Activated naive CD8-positive, alpha-beta T cell treated with anti-CD3 and anti-CD28 coated beads for 36 hours (primary cell): ENCODE measurements around the gene HOXC6. TPM values are rescaled to one million over a fixed set of nuclear protein-coding genes. Genes with fewer than 3 reads are reported as not detected.

Source experiments
- DNase-seq: peaks from one replicate; pipeline ENCODE4 v3.0.0; 2021
- H3K27ac Mint-ChIP-seq: one replicate; pipeline ENCODE4 v1.8.0; 2022; ENCODE audit warnings: mild to moderate bottlenecking, moderate library complexity, mixed read lengths
- H3K27me3 Mint-ChIP-seq: one replicate; pipeline ENCODE4 v1.8.0; 2022; ENCODE audit warnings: mild to moderate bottlenecking, mixed read lengths
- H3K36me3 Mint-ChIP-seq: one replicate; pipeline ENCODE4 v1.8.0; 2021; ENCODE audit warnings: mild to moderate bottlenecking, mixed read lengths
- H3K4me1 Mint-ChIP-seq: one replicate; pipeline ENCODE4 v1.8.0; 2021; ENCODE audit warnings: mixed read lengths
- H3K4me3 Mint-ChIP-seq: one replicate; pipeline ENCODE4 v1.8.0; 2022; ENCODE audit warnings: mild to moderate bottlenecking, moderate library complexity, mixed read lengths
- H3K9me3 Mint-ChIP-seq: one replicate; pipeline ENCODE4 v1.8.0; 2022; ENCODE audit warnings: mixed read lengths
- total RNA-seq, 2 experiments: library from RNA; stranded (reverse); gene quantifications; one replicate each; pipeline ENCODE4 v1.2.3, GENCODE V29; 2021

HOXC6 gene
- total RNA-seq, 2 experiments from 2014 or later: not detected

GRCh38 chr12:54042970-54043853 is 15.0 kb downstream of the HOXC6 start:
- H3K9me3 Mint-ChIP-seq: no peaks in the 10 kb centered on the region
- no peaks in the 10 kb centered on the region for H3K36me3 Mint-ChIP-seq
- DNase-seq: no peak
- peaks cover 95% of the 10 kb centered on the region for H3K27me3 Mint-ChIP-seq
- H3K4me3 Mint-ChIP-seq: no peak overlapping the region
- peaks cover 15% of the 10 kb centered on the region for H3K4me1 Mint-ChIP-seq
- no peak overlapping the region for H3K27ac Mint-ChIP-seq

DNA sequence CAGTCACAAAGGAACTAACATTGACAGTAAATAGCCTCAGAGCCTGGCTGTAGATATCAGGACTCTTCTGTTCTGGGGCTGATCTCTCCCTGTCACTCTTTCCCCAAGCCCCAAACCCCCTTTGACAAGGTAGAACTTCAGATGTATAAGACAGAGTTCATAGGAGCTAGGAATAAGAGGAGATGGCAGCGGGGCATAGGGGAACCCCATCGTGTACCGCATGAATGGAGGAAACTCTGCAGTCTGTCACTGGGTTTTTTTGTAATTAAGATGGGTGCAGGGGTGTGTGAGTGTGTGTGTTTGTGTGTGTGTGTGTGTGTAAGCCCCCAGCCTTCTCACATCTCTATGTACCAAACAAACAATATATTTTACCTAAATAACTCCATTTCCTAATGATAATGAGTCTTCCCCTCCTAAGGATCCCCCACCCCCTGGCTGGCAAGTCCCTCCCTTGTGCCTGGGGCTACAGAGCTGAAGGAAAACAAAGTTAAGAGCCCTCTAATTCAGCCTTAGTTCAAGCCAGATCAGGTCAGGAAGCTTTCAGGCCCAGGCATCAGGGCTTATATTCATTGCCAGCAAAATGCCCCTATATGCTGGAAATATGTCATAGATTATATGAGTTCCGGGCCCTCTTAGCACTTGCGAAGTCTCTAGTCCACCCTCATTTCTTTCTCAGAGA is 16.3 kb downstream of the HOXC6 start:
- DNase-seq: no peak
- H3K4me1 Mint-ChIP-seq: peaks cover 15% of the 10 kb centered on the region
- no peak overlapping the region for H3K27ac Mint-ChIP-seq
- H3K4me3 Mint-ChIP-seq: no peak overlapping the region
- no peaks in the 10 kb centered on the region for H3K9me3 Mint-ChIP-seq
- H3K36me3 Mint-ChIP-seq: no peaks in the 10 kb centered on the region
- peaks cover 95% of the 10 kb centered on the region for H3K27me3 Mint-ChIP-seq

DNA sequence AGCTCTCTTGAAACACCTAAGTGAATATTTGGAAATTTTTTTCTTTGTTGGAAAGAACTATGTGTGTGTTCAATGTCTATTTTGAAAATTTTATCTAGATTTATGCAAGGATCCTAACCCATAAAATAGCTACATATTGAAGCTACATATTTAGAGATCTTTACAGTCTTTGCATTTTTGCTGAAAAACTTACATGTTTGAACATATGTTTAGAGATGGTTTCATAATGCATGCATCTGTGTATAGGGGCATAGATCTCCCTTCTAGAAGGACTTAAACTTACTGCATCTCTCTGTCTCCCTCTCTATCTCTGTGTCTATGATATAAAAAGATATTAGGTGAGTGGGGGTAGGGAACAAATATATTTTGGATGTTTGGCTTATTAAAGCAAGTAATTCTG is 17.2 kb downstream of the HOXC6 start:
- Mint-ChIP-seq H3K9me3 (no peaks in the 10 kb centered on the region), H3K4me1 (peaks cover 22% of the 10 kb centered on the region), H3K27ac (no peak overlapping the region), H3K4me3 (no peak overlapping the region), H3K27me3 (peaks cover 95% of the 10 kb centered on the region), H3K36me3 (no peaks in the 10 kb centered on the region)
- DNase-seq: no peak

GRCh38 chr12:54045868-54046521 is 17.8 kb downstream of the HOXC6 start:
- no peaks in the 10 kb centered on the region for H3K36me3 Mint-ChIP-seq
- H3K4me1 Mint-ChIP-seq: peaks cover 22% of the 10 kb centered on the region
- H3K4me3 Mint-ChIP-seq: no peak overlapping the region
- DNase-seq: no peak
- peaks cover 97% of the 10 kb centered on the region for H3K27me3 Mint-ChIP-seq
- H3K27ac Mint-ChIP-seq: no peak overlapping the region
- no peaks in the 10 kb centered on the region for H3K9me3 Mint-ChIP-seq

DNA sequence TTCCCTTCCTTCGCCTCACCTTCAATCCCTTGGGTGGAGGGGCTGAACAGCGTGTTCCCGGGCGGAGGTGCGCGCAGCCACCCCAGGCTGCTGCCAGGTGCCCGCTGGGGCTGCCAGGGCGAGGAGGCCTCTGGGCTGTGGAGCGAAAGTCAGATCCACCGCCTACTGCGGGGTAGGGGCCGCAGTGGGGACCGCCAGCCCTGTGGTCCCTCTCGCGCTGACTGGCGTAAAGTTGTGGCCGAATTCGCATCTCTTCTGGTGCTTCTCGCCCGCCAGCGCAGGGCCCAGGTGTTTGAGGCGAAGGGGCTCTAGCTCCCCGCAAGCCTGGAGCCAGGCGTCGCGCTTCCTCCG is 18.5 kb downstream of the HOXC6 start:
- Mint-ChIP-seq H3K4me1 (peaks cover 28% of the 10 kb centered on the region), H3K9me3 (no peaks in the 10 kb centered on the region), H3K4me3 (peak overlapping the region; percentile 58), H3K27me3 (peaks cover 99% of the 10 kb centered on the region), H3K27ac (no peak overlapping the region), H3K36me3 (no peaks in the 10 kb centered on the region)
- no peak for DNase-seq

DNA sequence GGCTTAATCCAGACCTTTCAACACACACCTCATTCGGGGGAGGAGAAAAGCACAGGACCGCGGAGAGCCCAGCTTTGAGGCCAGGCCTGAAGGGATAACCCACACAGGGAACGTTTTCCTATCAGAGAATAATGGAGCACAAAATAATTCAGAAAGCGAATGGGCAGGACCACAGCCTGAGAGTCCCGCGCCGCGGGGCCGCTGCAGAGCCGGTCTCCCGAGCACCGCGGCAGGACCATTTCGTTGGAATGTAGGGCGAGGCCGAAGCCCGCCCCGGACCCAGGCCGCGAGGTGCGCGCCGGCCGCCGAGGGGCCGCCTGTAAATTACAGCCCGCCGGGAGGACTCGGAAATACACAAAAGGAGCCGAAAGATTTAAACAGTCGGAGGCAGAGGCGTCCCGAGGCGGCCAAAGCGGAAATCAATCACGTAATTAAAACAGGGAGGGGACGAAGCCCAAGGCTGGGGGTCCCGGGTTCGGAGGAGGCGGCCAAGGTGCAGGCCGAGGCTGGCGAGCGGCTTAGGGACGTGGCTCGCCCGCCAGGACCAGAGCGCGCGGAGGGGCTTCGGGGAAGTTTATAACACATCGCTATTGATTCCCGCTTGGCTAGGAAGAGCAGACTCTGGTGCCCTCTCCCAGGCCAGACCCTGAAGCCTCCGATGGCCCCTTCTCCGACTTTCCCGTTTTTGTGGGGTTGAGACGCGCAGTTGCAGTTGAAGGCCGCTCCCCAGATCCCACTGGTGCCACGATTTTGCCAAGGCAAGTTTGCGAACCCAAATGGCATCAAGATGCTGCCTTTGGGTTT is 19.1 kb downstream of the HOXC6 start:
- Mint-ChIP-seq H3K27ac (no peak overlapping the region), H3K4me1 (peaks cover 31% of the 10 kb centered on the region)

GRCh38 chr12:54047964-54048303 is 19.7 kb downstream of the HOXC6 start:
- peaks cover 34% of the 10 kb centered on the region for H3K4me1 Mint-ChIP-seq
- H3K9me3 Mint-ChIP-seq: no peaks in the 10 kb centered on the region
- DNase-seq: no peak
- H3K36me3 Mint-ChIP-seq: no peaks in the 10 kb centered on the region
- H3K27me3 Mint-ChIP-seq: peaks cover 100% of the 10 kb centered on the region
- no peak overlapping the region for H3K27ac Mint-ChIP-seq
- no peak overlapping the region for H3K4me3 Mint-ChIP-seq

More for the DNA sequence above, 19.1 kb downstream of the HOXC6 start:
- H3K36me3 Mint-ChIP-seq: no peaks in the 10 kb centered on the region
- peak overlapping the region; percentile 58 for H3K4me3 Mint-ChIP-seq
- DNase-seq: no peak
- no peaks in the 10 kb centered on the region for H3K9me3 Mint-ChIP-seq
- peaks cover 100% of the 10 kb centered on the region for H3K27me3 Mint-ChIP-seq

DNA sequence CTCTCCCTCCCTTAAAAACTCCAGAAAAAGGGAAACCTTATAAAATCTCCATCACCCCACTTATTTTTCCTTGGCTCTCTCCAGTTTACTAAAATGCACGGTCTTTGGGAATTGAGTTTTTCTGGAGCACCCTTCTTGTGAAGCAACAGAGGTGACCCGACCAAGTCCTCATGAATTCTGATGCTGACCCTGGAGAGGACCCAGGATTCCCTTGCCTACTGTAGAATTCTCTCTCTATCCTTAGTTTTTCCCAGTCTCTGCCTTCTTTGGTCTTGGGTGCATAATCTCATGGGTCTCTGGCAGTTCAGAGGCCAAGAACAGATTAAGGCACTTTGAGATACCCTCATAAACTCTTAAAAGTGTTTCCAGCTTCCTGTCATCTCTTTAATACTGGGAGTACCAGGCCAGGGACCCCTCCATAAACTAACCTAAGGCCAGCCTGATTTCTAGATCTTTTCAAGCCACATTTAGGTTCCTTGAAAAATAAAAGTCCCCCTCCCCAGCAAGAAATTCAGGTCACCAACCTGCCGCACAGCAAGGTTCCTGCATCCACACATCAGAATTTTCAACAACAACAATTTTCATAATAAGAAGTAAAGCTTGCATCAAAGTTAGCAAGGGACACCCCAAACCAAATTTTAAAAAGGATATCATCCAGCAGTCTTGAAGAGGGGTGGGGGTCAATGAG is 20.3 kb downstream of the HOXC6 start:
- H3K4me1 Mint-ChIP-seq: peaks cover 37% of the 10 kb centered on the region
- no peak overlapping the region for H3K27ac Mint-ChIP-seq
- no peak overlapping the region for H3K4me3 Mint-ChIP-seq
- H3K9me3 Mint-ChIP-seq: no peaks in the 10 kb centered on the region
- peaks cover 100% of the 10 kb centered on the region for H3K27me3 Mint-ChIP-seq
- no peak for DNase-seq
- H3K36me3 Mint-ChIP-seq: no peaks in the 10 kb centered on the region

GRCh38 chr12:54049108-54049507 is 20.9 kb downstream of the HOXC6 start:
- DNase-seq: no peak
- Mint-ChIP-seq H3K4me1 (peaks cover 35% of the 10 kb centered on the region), H3K4me3 (no peak overlapping the region), H3K27ac (no peak overlapping the region), H3K27me3 (peaks cover 100% of the 10 kb centered on the region), H3K36me3 (no peaks in the 10 kb centered on the region), H3K9me3 (no peaks in the 10 kb centered on the region)

DNA sequence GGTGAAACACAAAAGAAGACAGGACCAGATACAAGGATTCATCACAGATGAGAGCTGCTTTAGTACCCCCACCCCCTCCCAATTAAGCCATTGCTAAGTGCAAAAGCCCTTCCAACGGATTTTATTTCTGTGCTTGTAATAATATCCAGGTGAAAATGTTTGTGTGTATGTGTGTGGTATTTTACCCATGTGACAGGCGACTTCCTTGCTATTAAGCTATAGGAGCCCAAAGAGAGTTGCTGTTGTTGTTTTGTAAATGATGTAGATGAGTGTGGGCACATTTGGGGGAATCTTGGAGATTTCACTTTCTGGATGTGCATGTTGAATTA is 22.2 kb downstream of the HOXC6 start:
- Mint-ChIP-seq H3K4me1 (peaks cover 34% of the 10 kb centered on the region), H3K27ac (no peak overlapping the region), H3K36me3 (no peaks in the 10 kb centered on the region), H3K4me3 (no peak overlapping the region), H3K9me3 (no peaks in the 10 kb centered on the region), H3K27me3 (peaks cover 99% of the 10 kb centered on the region)
- DNase-seq: no peak

DNA sequence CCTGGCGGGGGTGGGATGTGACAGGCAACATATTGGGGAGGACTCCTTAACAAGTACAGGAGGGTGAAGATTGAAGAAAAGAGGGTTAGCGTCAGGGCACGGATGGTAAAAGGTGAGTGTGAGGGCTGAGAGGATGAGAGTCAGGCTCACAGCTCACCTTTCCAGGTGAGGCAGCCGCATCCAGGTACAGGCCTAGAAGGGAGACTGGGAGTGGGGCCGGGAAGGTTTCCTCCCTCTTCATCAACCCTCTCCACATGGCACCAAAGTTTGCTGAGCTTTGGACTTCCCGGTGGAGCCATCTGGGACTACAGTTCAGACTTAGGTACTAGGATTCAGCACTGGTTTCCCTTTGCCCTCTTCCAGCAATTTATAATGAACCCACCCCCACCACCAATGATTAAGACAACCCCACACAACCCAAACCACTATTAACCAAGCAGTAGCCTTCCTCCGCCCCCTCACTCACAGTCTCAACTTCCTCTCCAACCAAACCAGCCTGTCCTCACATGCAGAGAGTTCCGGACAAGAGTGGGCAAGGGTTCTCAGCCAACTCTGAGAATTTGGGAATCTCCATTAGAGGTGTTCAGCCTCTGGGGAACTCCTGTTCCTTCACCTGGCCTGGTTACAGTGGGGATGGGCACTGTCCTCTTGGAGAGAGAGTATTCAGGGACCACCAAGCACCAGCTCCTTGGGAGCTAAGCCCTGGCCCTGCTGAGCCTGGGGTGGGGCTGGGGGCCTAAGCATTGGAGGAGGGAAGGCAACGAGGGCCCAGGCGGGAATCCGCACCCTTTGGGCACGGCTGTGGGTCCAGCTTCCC is 23.0 kb downstream of the HOXC6 start:
- DNase-seq: no peak
- H3K4me1 Mint-ChIP-seq: peaks cover 34% of the 10 kb centered on the region
- peaks cover 98% of the 10 kb centered on the region for H3K27me3 Mint-ChIP-seq
- no peaks in the 10 kb centered on the region for H3K9me3 Mint-ChIP-seq
- H3K4me3 Mint-ChIP-seq: no peak overlapping the region
- no peak overlapping the region for H3K27ac Mint-ChIP-seq
- H3K36me3 Mint-ChIP-seq: no peaks in the 10 kb centered on the region

- no peak overlapping the region for H3K27ac Mint-ChIP-seq
- peaks cover 94% of the 10 kb centered on the region for H3K27me3 Mint-ChIP-seq
- no peak for DNase-seq
- no peaks in the 10 kb centered on the region for H3K36me3 Mint-ChIP-seq
- H3K4me1 Mint-ChIP-seq: peaks cover 33% of the 10 kb centered on the region
- H3K9me3 Mint-ChIP-seq: no peaks in the 10 kb centered on the region
- H3K4me3 Mint-ChIP-seq: no peak overlapping the region
These were observed 23.7 kb downstream of the HOXC6 start for GRCh38 chr12:54051874-54052437.

- H3K9me3 Mint-ChIP-seq: no peaks in the 10 kb centered on the region
- peaks cover 94% of the 10 kb centered on the region for H3K27me3 Mint-ChIP-seq
- no peak for DNase-seq
- H3K4me1 Mint-ChIP-seq: peaks cover 31% of the 10 kb centered on the region
- H3K27ac Mint-ChIP-seq: peak overlapping the region; percentile 53
- peak overlapping the region; percentile 68 for H3K4me3 Mint-ChIP-seq
- H3K36me3 Mint-ChIP-seq: no peaks in the 10 kb centered on the region
These were observed 24.3 kb downstream of the HOXC6 start for GRCh38 chr12:54052438-54053002.
